ENCODE measurements around the gene GMNC. TPM values are rescaled to one million over a fixed set of nuclear protein-coding genes. Genes with fewer than 3 reads are reported as not detected.

The GMNC gene
- total and polyA plus RNA-seq, 10 of the 15 experiments (the other 5 are each of a cell fraction or from before 2014, with no cell fraction given) = not detected

GRCh38 chr3:190883141-190883540 is 20.6 kb upstream of the GMNC start:
- SMC1A ChIA-PET (ENCODE audit: uncharacterized antibody, unreplicated experiment) = interaction anchor here (1.5 to 6.5 kb wide), 5 partner anchors 10 to 167 kb away, joined by 3 to 94 read pairs (median 4); no protein-coding TSS in a partner anchor

More at GRCh38 chr3:190883141-190883540, 20.6 kb upstream of the GMNC start:
- no peak for DNase-seq (ENCODE audit: low read depth, low spot score)
- H3K4me2 ChIP-seq (ENCODE audit: control insufficient read depth, insufficient read depth) = no peak overlapping the region
- H3K9ac ChIP-seq (ENCODE audit: control insufficient read depth, insufficient read depth, low read length) = no peak overlapping the region
- ChIA-PET CTCF (interaction anchor here (0.5 to 6.2 kb wide), 18 partner anchors 9 to 1561 kb away, joined by 3 to 179 read pairs (median 4); no protein-coding TSS in a partner anchor), POLR2A (no interaction called here), RAD21 (ENCODE audit: unreplicated experiment) (interaction anchor here (1.0 to 6.7 kb wide), 5 partner anchors 9 to 1561 kb away, joined by 3 to 68 read pairs (median 4); no protein-coding TSS in a partner anchor)
- no peaks in the 10 kb centered on the region for H4K20me1 ChIP-seq (ENCODE audit: control insufficient read depth, insufficient read depth)
- H3K9me3 ChIP-seq (replicated peaks; ENCODE audit: control insufficient read depth, insufficient read depth, low read length) = no peaks in the 10 kb centered on the region
- FAIRE-seq = no peak
- H2AFZ ChIP-seq (ENCODE audit: control insufficient read depth, low read depth, low read length) = no peak overlapping the region
- in situ Hi-C loops (cut with MboI) = loop anchor here (10.0 kb wide), 1 partner anchor 172 kb away; no protein-coding TSS in a partner anchor
- H3K27me3 ChIP-seq (replicated peaks in 1 of 2; ENCODE audit: control insufficient read depth in 2 of 2, insufficient read depth in 2 of 2, low read length in 1 of 2) = no peaks in the 10 kb centered on the region
- WGBS (ENCODE audit: insufficient coverage, insufficient replicate concordance, low lambda C conversion rate, missing lambda C conversion rate) = 80% methylated on average over 3 of the region's 3 CpGs
- H3K27ac ChIP-seq (ENCODE audit: control insufficient read depth, insufficient read depth) = no peak overlapping the region
- H3K36me3 ChIP-seq (ENCODE audit: control insufficient read depth in 2 of 2, insufficient read depth in 2 of 2, low read length in 1 of 2) = no peaks in the 10 kb centered on the region
- intact Hi-C loops (cut with micrococcal nuclease; ENCODE audit: unreplicated experiment) = no loop called here
- TF ChIP-seq MTA3 (IDR thresholded peaks at IDR 0.05; ENCODE audit: borderline replicate concordance, low read length) (no peak), SP1 (IDR thresholded peaks at IDR 0.05; ENCODE audit: low read depth, low read length) (no peak), JUND (IDR thresholded peaks at IDR 0.05; ENCODE audit: low read depth, low read length) (no peak), E2F8 (IDR thresholded peaks at IDR 0.05; ENCODE audit: low read depth, partially characterized antibody) (no peak), ASH2L (IDR thresholded peaks at IDR 0.05; ENCODE audit: borderline replicate concordance, low read depth) (no peak), SMAD5 (IDR thresholded peaks at IDR 0.05; ENCODE audit: low read depth) (no peak), EZH2 (IDR thresholded peaks at IDR 0.05; ENCODE audit: borderline replicate concordance, control insufficient read depth, low read depth, low read length) (no peak), TCF7 (IDR thresholded peaks at IDR 0.05; ENCODE audit: borderline replicate concordance) (no peak), STAT3 (IDR thresholded peaks at IDR 0.05; ENCODE audit: low read depth, low read length) (no peak), KDM1A (IDR thresholded peaks at IDR 0.05; ENCODE audit: borderline replicate concordance) (no peak), SREBF2 (IDR thresholded peaks at IDR 0.05; ENCODE audit: low read length) (no peak)
- TF ChIP-seq, protein P1, sequence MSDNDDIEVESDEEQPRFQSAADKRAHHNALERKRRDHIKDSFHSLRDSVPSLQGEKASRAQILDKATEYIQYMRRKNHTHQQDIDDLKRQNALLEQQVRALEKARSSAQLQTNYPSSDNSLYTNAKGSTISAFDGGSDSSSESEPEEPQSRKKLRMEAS (IDR thresholded peaks at IDR 0.05; ENCODE audit: low read depth, low read length) = no peak
- TF ChIP-seq, protein P2, sequence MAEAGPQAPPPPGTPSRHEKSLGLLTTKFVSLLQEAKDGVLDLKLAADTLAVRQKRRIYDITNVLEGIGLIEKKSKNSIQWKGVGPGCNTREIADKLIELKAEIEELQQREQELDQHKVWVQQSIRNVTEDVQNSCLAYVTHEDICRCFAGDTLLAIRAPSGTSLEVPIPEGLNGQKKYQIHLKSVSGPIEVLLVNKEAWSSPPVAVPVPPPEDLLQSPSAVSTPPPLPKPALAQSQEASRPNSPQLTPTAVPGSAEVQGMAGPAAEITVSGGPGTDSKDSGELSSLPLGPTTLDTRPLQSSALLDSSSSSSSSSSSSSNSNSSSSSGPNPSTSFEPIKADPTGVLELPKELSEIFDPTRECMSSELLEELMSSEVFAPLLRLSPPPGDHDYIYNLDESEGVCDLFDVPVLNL (IDR thresholded peaks at IDR 0.05; ENCODE audit: low read depth, low read length) = no peak
- no peak overlapping the region for H3K4me3 ChIP-seq
- BruUV-seq (replicated peaks) = no TSS peak
- no peaks in the 10 kb centered on the region for H3K4me1 ChIP-seq (ENCODE audit: control insufficient read depth, insufficient read depth, low read length)
- no peak for ATAC-seq
- no peaks in the 10 kb centered on the region for H3K79me2 ChIP-seq (ENCODE audit: control insufficient read depth, insufficient read depth, low read length)

Measured in GM12878 (cell line).